Aorta (tissue), 5 donors: Measurements from ENCODE around the gene ST6GALNAC5. TPM values are rescaled to one million over a fixed set of nuclear protein-coding genes. Genes with fewer than 3 reads are reported as not detected.
"Not testable (repeated sequence)": the region's sequence is repeated elsewhere in the genome, so short reads cannot be mapped to it uniquely, and the experiment has no call there.

ENCODE experiments used
- ATAC-seq: fragments of 200-7000 bp; cut with Tn5 transposase; one replicate; pipeline ENCODE4 v1.9.1; 2022; ENCODE audit warnings: moderate library complexity; ENCODE audit not compliant: low FRiP score
- DNase-seq, 2 donors: peaks; one replicate each; pipeline ENCODE4 v3.0.0-alpha.2; 2020
- H3K27ac ChIP-seq, 2 donors: one replicate each; pipeline ENCODE4 v1.5.1; 2013; ENCODE audit warnings: low read length in 2 of 2, mild to moderate bottlenecking in 2 of 2, moderate library complexity in 2 of 2, control low read depth in 1 of 2, inconsistent platforms in 1 of 2, low read depth in 1 of 2
- H3K27me3 ChIP-seq, 2 donors: one replicate each; pipeline ENCODE4 v1.6.1; 2013; ENCODE audit warnings: control low read depth in 1 of 2, low read length in 1 of 2, mild to moderate bottlenecking in 1 of 2, moderate library complexity in 1 of 2; ENCODE audit not compliant: insufficient read depth in 2 of 2, control insufficient read depth in 1 of 2
- H3K36me3 ChIP-seq, 2 donors: one replicate each; pipeline ENCODE4 v1.6.1; 2013; ENCODE audit warnings: control low read depth in 1 of 2, low read length in 1 of 2, mild to moderate bottlenecking in 1 of 2; ENCODE audit not compliant: insufficient read depth in 2 of 2, control insufficient read depth in 1 of 2
- H3K4me1 ChIP-seq, 2 donors: one replicate each; pipeline ENCODE4 v1.6.1; 2013; ENCODE audit warnings: low read length in 2 of 2, control low read depth in 1 of 2, mild to moderate bottlenecking in 1 of 2, moderate library complexity in 1 of 2; ENCODE audit not compliant: insufficient read depth in 2 of 2, control insufficient read depth in 1 of 2
- H3K4me3 ChIP-seq, 2 donors: one replicate each; pipeline ENCODE4 v1.5.1; 2013; ENCODE audit warnings: low read length in 2 of 2, control low read depth in 1 of 2, mild to moderate bottlenecking in 1 of 2
- H3K9me3 ChIP-seq: one replicate; pipeline ENCODE4 v1.6.1; 2013; ENCODE audit warnings: mild to moderate bottlenecking, low read length; ENCODE audit not compliant: control insufficient read depth
- WGBS, 2 donors: extraction: QIAGEN DNeasy Blood & Tissue Kit; methylation state at CpG; one replicate each; pipeline ENCODE4 v1.1.7; 2013; 5-methylcytosine and 5-hydroxymethylcytosine counted together
- intact Hi-C, 2 donors: fragments of 100-400 bp; cut with DNase I; formaldehyde crosslinking; loops; one replicate each; pipeline versions ENCODE4 v1.14.2 to v1.15.0; 2022
- long read RNA-seq, 2 donors: library from polyadenylated mRNA; unstranded; transcript quantifications; one replicate each; pipeline ENCODE4 v2.0.0, GENCODE V29; 2020 to 2021
- polyA plus RNA-seq, 2 donors: library from polyadenylated mRNA; stranded (reverse); fragments of 200-250 nt; gene quantifications; one replicate each; pipeline ENCODE4 v1.2.3, GENCODE V29; 2013
- total RNA-seq, 2 donors: library from RNA; stranded (reverse); fragmentation: NEBNext Ultra II Directional; extraction: Animal tissue kit (Norgen Biotek cat#: 25700); gene quantifications; one replicate each; pipeline ENCODE4 v1.2.1, GENCODE V29; 2021
- donor health status: healthy with polysubstance abuse.
- donor health status: Bipolar disorder and iron deficiency.
- donor health status: DM: no; HTN: no; CAD: no.
- donor health status: DM: no; HTN: no; CAD: no.
- donor health status: DM: yes; HTN: yes; CAD: no.

Gene ST6GALNAC5
- 10 to 100 TPM in 1 of 2 donors, 1 to 10 TPM in 1; 9.8 to 11.7 TPM for total RNA-seq
- 1 to 10 TPM; 2.6 to 3.6 TPM for polyA plus RNA-seq
- long read RNA-seq, donor 1, transcript ST6GALNAC5-202 (5 exons, 3,751 nt): major isoform, 24 of 39 reads
- long read RNA-seq, donor 1, partial matches to known transcripts: 3 of 39 reads
- long read RNA-seq, donor 1, other reads (novel, unspliced or antisense): 8 of 39 reads
- long read RNA-seq, donor 2, partial matches to known transcripts: 0 of 6 reads
- long read RNA-seq, donor 2, other reads (novel, unspliced or antisense): 4 of 6 reads

- Histone ChIP-seq H3K4me3 (peak within 1 kb of the TSS; percentile 57 to 79), H3K4me1 (peaks cover 0 to 3% of the 10 kb centered on the region in 2 donors), H3K36me3 (no peaks in the 10 kb centered on the region), H3K27me3 (no peaks in the 10 kb centered on the region), H3K9me3 (no peaks in the 10 kb centered on the region), H3K27ac (peak within 1 kb of the TSS; percentile 20 to 34)
- intact Hi-C loops: loop anchor here in 1 of 2 donors (5.0 to 10.0 kb wide), 2 partner anchors 443 to 535 kb away; no protein-coding TSS in a partner anchor
- peak; percentile 65 for ATAC-seq
- peak in 1 of 2 donors; percentile 80 for DNase-seq
- WGBS, 2 donors: 0 to 1% methylated on average over 50 of the region's 50 CpGs
Measured at GRCh38 chr1:76867342-76868130, at the start of gene ST6GALNAC5. ST6GALNAC5 (plus strand) TSS chr1:76867480.

- intact Hi-C loops: no loop called here
- ATAC-seq: no peak
Measured at GRCh38 chr1:76820028-76820427, 47.3 kb upstream of the ST6GALNAC5 start.

GRCh38 chr1:76822961-76823360, 44.3 kb upstream of the ST6GALNAC5 start:
- H3K27ac ChIP-seq, ATAC-seq, H3K4me1 ChIP-seq, H3K4me3 ChIP-seq, H3K9me3 ChIP-seq, H3K36me3 ChIP-seq, H3K27me3 ChIP-seq, DNase-seq, intact Hi-C loops: not testable (repeated sequence)

More at GRCh38 chr1:76820028-76820427, 47.3 kb upstream of the ST6GALNAC5 start:
- no peak overlapping the region for H3K27ac ChIP-seq
- WGBS, 2 donors: 84 to 86% methylated on average over 2 of the region's 2 CpGs
- H3K27me3 ChIP-seq: no peaks in the 10 kb centered on the region
- no peaks in the 10 kb centered on the region for H3K9me3 ChIP-seq
- no peak for DNase-seq
- no peaks in the 10 kb centered on the region for H3K4me1 ChIP-seq
- no peaks in the 10 kb centered on the region for H3K36me3 ChIP-seq
- no peak overlapping the region for H3K4me3 ChIP-seq

GRCh38 chr1:76824106-76824505, 43.2 kb upstream of the ST6GALNAC5 start:
- no peaks in the 10 kb centered on the region for H3K27me3 ChIP-seq
- H3K4me1 ChIP-seq: no peaks in the 10 kb centered on the region
- H3K9me3 ChIP-seq: no peaks in the 10 kb centered on the region
- ATAC-seq (no peak), DNase-seq (no peak)
- H3K4me3 ChIP-seq: no peak overlapping the region
- H3K36me3 ChIP-seq: no peaks in the 10 kb centered on the region
- no peak overlapping the region for H3K27ac ChIP-seq
- intact Hi-C loops: no loop called here

GRCh38 chr1:76826072-76826845, 41.0 kb upstream of the ST6GALNAC5 start:
- Histone ChIP-seq H3K4me3 (no peak overlapping the region), H3K27me3 (no peaks in the 10 kb centered on the region), H3K4me1 (no peaks in the 10 kb centered on the region), H3K36me3 (no peaks in the 10 kb centered on the region), H3K9me3 (no peaks in the 10 kb centered on the region), H3K27ac (no peak overlapping the region)
- intact Hi-C loops: no loop called here
- no peak for DNase-seq
- no peak for ATAC-seq
- WGBS, 2 donors: 28 to 34% methylated on average over 4 of the region's 4 CpGs

GRCh38 chr1:76827066-76827465, 40.2 kb upstream of the ST6GALNAC5 start:
- DNase-seq (no peak), ATAC-seq (no peak)

GRCh38 chr1:76830373-76830772, 36.9 kb upstream of the ST6GALNAC5 start:
- 68 to 73% methylated on average over 6 of the region's 6 CpGs for WGBS, 2 donors
- Histone ChIP-seq H3K4me3 (no peak overlapping the region), H3K4me1 (no peaks in the 10 kb centered on the region), H3K27ac (no peak overlapping the region), H3K36me3 (no peaks in the 10 kb centered on the region), H3K27me3 (no peaks in the 10 kb centered on the region), H3K9me3 (no peaks in the 10 kb centered on the region)
- intact Hi-C loops: no loop called here
- ATAC-seq (no peak), DNase-seq (no peak)

More at GRCh38 chr1:76827066-76827465, 40.2 kb upstream of the ST6GALNAC5 start:
- no peaks in the 10 kb centered on the region for H3K4me1 ChIP-seq
- no peaks in the 10 kb centered on the region for H3K36me3 ChIP-seq
- no peak overlapping the region for H3K27ac ChIP-seq
- intact Hi-C loops: no loop called here
- no peaks in the 10 kb centered on the region for H3K9me3 ChIP-seq
- no peaks in the 10 kb centered on the region for H3K27me3 ChIP-seq
- 78 to 87% methylated on average over 2 of the region's 2 CpGs for WGBS, 2 donors
- no peak overlapping the region for H3K4me3 ChIP-seq

DNA sequence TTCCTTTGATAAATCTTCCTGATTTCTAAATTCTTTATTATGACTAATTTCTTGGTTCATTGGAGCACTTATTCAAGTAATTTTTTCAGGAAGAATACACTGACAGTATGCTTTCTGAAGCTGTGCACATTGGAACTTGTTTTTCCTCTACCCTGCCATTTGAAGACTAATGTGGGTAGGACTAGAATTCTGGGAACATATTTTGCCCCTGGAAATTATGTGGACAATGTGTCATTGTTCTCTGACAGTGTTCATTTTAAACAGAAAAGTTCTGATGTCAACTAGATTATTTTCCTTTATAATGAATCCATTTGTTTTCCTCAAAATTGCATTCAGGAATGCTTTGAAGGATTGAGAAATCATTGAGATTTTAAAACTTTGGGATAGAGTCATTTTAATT, 34.8 kb upstream of the ST6GALNAC5 start:
- intact Hi-C loops: no loop called here
- H3K27ac ChIP-seq: no peak overlapping the region
- H3K36me3 ChIP-seq: no peaks in the 10 kb centered on the region
- ATAC-seq (no peak), DNase-seq (no peak)
- H3K4me1 ChIP-seq: no peaks in the 10 kb centered on the region
- H3K9me3 ChIP-seq: no peaks in the 10 kb centered on the region
- no peaks in the 10 kb centered on the region for H3K27me3 ChIP-seq
- H3K4me3 ChIP-seq: no peak overlapping the region
